Measurements from ENCODE around the gene FHIT.

Gene FHIT

DNA sequence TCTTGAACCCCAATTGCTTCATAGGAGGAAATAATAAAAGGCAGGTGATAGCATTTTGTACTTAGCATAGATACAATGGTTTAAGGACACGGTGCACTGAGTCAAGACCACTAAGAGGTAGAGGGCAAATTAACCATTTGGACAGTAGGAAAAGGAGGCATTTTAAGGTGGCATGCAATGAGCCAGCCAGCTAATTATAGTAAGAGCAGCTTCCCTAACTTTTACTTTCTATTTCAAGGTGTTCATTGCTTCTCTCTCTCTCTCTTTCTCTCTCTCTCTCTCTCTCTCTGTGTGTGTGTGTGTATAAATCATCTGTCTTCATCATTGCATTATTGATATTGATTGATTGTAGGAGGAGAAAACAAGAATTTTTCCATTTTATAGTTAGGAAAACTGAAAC, 1461.0 kb downstream of the FHIT start:
- no peaks in the 10 kb centered on the region for H3K9me3 ChIP-seq (ENCODE audit: low read length)
- H3K4me3 ChIP-seq (ENCODE audit: low read depth in 1 of 2, low read length in 2 of 2): no peak overlapping the region
- H3K4me1 ChIP-seq (ENCODE audit: insufficient read depth, low read length): no peaks in the 10 kb centered on the region
- H3K9ac ChIP-seq (ENCODE audit: low read length): no peak overlapping the region
- no peaks in the 10 kb centered on the region for H3K36me3 ChIP-seq (ENCODE audit: insufficient read depth, low read length)
- H3K27ac ChIP-seq (ENCODE audit: low read depth, low read length): no peak overlapping the region
- no peaks in the 10 kb centered on the region for H3K27me3 ChIP-seq (ENCODE audit: control insufficient read depth in 1 of 2, insufficient read depth in 2 of 2, low read length in 2 of 2)

DNA sequence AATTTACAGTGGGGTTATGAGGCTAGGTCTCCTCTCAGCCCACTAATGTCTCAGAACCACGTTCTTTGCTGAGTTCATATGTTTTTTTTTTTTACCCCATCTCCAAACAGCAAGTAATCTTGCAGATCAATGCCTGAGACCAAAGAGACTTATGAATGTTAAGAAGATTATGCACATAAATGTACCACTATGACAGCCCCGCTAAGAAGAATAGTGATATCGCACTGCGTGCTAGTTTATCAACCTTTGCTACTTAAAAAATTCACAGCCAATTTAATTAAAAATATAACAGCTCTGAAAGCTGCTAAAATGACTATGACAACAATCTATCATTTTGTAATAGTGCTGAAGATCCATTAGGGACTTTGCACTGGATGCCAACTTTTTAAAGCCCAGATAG, 1462.5 kb downstream of the FHIT start:
- Histone ChIP-seq H3K9ac (ENCODE audit: low read length) (no peak overlapping the region), H3K9me3 (ENCODE audit: low read length) (no peaks in the 10 kb centered on the region), H3K4me1 (ENCODE audit: insufficient read depth, low read length) (no peaks in the 10 kb centered on the region), H3K4me3 (ENCODE audit: low read depth in 1 of 2, low read length in 2 of 2) (no peak overlapping the region), H3K27ac (ENCODE audit: low read depth, low read length) (no peak overlapping the region), H3K36me3 (ENCODE audit: insufficient read depth, low read length) (no peaks in the 10 kb centered on the region), H3K27me3 (ENCODE audit: control insufficient read depth in 1 of 2, insufficient read depth in 2 of 2, low read length in 2 of 2) (no peaks in the 10 kb centered on the region)

DNA sequence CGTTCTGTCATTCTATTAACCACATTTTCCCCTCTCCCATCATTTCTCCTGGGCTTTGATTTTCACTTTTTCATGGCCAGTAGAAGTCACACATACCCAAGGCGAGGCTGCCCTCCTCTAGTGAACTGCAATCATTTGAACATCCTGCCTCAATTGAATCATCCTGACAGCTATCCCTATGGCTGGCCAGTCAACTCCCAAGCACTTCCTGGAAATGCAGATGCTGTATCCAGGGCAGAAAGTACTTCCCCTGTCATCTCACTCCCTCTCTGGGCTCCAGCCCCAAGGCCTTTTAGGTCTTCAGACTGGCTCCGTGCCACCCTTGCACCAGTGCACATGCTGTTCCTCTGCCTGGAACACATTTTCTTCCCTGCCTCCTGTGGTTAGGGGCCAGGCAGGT, 1463.1 kb downstream of the FHIT start:
- Histone ChIP-seq H3K4me1 (ENCODE audit: insufficient read depth, low read length) (no peaks in the 10 kb centered on the region), H3K9me3 (ENCODE audit: low read length) (no peaks in the 10 kb centered on the region), H3K36me3 (ENCODE audit: insufficient read depth, low read length) (no peaks in the 10 kb centered on the region), H3K4me3 (ENCODE audit: low read depth in 1 of 2, low read length in 2 of 2) (no peak overlapping the region), H3K27ac (ENCODE audit: low read depth, low read length) (no peak overlapping the region), H3K27me3 (ENCODE audit: control insufficient read depth in 1 of 2, insufficient read depth in 2 of 2, low read length in 2 of 2) (no peaks in the 10 kb centered on the region), H3K9ac (ENCODE audit: low read length) (no peak overlapping the region)

DNA sequence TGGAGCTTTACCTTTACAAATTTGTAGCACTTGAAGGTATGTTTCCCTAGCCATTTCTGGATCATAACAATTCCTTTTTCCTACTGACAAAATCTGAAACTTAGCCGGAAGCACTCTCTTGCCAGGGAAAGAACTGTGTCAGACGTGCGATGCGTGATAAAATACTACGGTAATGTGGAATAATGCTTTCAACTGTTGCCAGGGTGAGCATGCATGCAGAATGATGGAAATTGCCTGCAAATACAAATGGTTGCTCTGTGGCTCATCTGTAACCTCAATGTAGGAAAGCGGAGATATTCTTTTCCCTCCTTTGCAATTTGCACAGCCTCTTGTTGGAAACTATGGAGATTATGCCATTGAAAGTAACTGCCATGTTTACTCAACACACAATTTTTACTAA, 1464.9 kb downstream of the FHIT start:
- H3K36me3 ChIP-seq (ENCODE audit: insufficient read depth, low read length): no peaks in the 10 kb centered on the region
- H3K4me1 ChIP-seq (ENCODE audit: insufficient read depth, low read length): no peaks in the 10 kb centered on the region
- no peak overlapping the region for H3K27ac ChIP-seq (ENCODE audit: low read depth, low read length)
- H3K9ac ChIP-seq (ENCODE audit: low read length): no peak overlapping the region
- no peaks in the 10 kb centered on the region for H3K9me3 ChIP-seq (ENCODE audit: low read length)
- H3K4me3 ChIP-seq (ENCODE audit: low read depth in 1 of 2, low read length in 2 of 2): no peak overlapping the region
- H3K27me3 ChIP-seq (ENCODE audit: control insufficient read depth in 1 of 2, insufficient read depth in 2 of 2, low read length in 2 of 2): no peaks in the 10 kb centered on the region

DNA sequence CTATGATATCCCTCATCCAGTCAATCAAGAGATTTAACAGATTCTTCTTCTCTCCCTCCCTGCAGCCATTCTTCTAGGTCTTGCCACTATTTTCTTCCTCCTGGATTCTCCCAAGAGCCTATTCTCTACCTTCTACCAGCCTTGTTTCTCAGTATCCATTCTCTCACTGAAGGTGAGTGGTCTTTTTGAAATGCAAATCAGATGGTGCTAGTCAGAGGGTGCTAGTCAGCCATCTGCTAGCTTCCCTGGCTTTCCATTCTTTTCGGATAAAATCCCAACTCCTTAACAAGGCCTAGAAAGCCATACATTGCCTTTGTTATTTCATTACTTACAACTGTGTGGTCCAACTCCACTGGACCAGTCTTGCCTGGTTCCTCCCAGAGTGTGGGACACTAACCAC, 1467.1 kb downstream of the FHIT start:
- Histone ChIP-seq H3K4me1 (ENCODE audit: insufficient read depth, low read length) (no peaks in the 10 kb centered on the region), H3K27me3 (ENCODE audit: control insufficient read depth in 1 of 2, insufficient read depth in 2 of 2, low read length in 2 of 2) (no peaks in the 10 kb centered on the region), H3K9ac (ENCODE audit: low read length) (no peak overlapping the region), H3K27ac (ENCODE audit: low read depth, low read length) (no peak overlapping the region), H3K9me3 (ENCODE audit: low read length) (no peaks in the 10 kb centered on the region), H3K36me3 (ENCODE audit: insufficient read depth, low read length) (no peaks in the 10 kb centered on the region), H3K4me3 (ENCODE audit: low read depth in 1 of 2, low read length in 2 of 2) (no peak overlapping the region)

DNA sequence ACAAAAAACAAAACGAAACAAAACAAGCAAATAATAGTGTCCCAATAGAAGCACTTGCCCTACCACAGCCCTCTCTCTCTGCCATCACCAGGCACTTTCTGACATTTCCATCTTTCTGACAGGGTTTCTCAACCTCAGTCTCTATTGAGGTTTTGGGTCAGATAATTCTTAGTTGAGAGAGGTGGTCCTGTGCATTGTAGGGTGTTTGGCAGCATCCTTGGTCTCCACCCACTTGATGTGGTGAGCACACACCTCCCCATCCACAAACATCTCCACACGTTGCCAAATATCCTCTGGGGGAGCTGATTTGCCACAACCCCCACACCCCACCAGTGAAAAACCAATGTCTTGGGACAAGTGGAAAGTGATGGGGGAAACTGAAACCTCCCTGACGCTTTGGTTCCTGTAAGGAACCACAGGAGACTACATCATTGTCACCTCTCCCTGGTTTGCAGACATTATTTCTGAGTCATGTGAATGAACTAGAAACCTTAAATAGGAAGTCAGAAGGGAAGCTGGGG, 1467.7 kb downstream of the FHIT start:
- Histone ChIP-seq H3K9me3 (ENCODE audit: low read length) (no peaks in the 10 kb centered on the region), H3K4me1 (ENCODE audit: insufficient read depth, low read length) (no peaks in the 10 kb centered on the region), H3K36me3 (ENCODE audit: insufficient read depth, low read length) (no peaks in the 10 kb centered on the region), H3K9ac (ENCODE audit: low read length) (no peak overlapping the region), H3K4me3 (ENCODE audit: low read depth in 1 of 2, low read length in 2 of 2) (no peak overlapping the region), H3K27ac (ENCODE audit: low read depth, low read length) (no peak overlapping the region), H3K27me3 (ENCODE audit: control insufficient read depth in 1 of 2, insufficient read depth in 2 of 2, low read length in 2 of 2) (no peaks in the 10 kb centered on the region)

DNA sequence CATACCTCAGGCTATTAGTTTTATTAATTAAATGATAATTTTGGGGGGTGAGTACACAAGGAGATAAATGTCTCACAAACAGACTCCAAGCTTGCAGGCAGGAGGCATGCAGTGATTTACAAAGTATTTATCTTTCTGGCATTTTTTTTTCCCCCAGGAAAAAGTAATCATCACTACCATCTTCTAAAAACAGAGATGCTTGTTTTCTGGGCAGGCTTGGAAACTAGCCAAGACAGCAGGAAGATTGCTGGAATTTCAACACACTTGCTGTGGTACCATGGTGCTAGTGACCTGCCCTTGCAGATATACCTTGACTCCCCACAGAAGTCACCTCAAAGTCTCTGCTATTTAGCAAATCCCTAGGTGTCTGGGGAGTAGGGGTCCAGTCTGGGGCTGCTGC, 1468.6 kb downstream of the FHIT start:
- Histone ChIP-seq H3K27ac (ENCODE audit: low read depth, low read length) (no peak overlapping the region), H3K9ac (ENCODE audit: low read length) (no peak overlapping the region), H3K36me3 (ENCODE audit: insufficient read depth, low read length) (no peaks in the 10 kb centered on the region), H3K9me3 (ENCODE audit: low read length) (no peaks in the 10 kb centered on the region), H3K4me3 (ENCODE audit: low read depth in 1 of 2, low read length in 2 of 2) (no peak overlapping the region), H3K27me3 (ENCODE audit: control insufficient read depth in 1 of 2, insufficient read depth in 2 of 2, low read length in 2 of 2) (no peaks in the 10 kb centered on the region), H3K4me1 (ENCODE audit: insufficient read depth, low read length) (no peaks in the 10 kb centered on the region)

DNA sequence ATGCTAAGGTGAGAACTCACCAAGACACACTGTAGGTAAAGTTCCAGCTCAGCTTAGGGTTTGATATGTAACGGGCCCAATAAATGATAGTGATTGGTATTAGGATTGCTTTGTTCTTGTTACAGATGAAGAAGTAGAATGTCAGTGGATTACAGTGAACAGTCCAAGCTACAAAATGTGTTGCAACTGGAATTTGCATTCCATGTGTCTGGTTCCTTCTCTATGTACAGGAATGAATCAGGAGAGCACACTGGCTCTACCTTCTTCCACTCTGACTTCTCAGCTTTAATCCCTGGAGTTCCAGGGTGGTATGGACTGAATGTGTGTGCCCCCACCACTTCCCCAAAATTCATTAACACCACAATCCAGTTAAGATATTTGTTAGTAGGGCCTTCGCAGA, 1471.0 kb downstream of the FHIT start:
- H3K4me1 ChIP-seq (ENCODE audit: insufficient read depth, low read length): no peaks in the 10 kb centered on the region
- H3K27me3 ChIP-seq (ENCODE audit: control insufficient read depth in 1 of 2, insufficient read depth in 2 of 2, low read length in 2 of 2): no peaks in the 10 kb centered on the region
- no peaks in the 10 kb centered on the region for H3K9me3 ChIP-seq (ENCODE audit: low read length)
- H3K9ac ChIP-seq (ENCODE audit: low read length): no peak overlapping the region
- H3K36me3 ChIP-seq (ENCODE audit: insufficient read depth, low read length): no peaks in the 10 kb centered on the region
- no peak overlapping the region for H3K4me3 ChIP-seq (ENCODE audit: low read depth in 1 of 2, low read length in 2 of 2)
- no peak overlapping the region for H3K27ac ChIP-seq (ENCODE audit: low read depth, low read length)

DNA sequence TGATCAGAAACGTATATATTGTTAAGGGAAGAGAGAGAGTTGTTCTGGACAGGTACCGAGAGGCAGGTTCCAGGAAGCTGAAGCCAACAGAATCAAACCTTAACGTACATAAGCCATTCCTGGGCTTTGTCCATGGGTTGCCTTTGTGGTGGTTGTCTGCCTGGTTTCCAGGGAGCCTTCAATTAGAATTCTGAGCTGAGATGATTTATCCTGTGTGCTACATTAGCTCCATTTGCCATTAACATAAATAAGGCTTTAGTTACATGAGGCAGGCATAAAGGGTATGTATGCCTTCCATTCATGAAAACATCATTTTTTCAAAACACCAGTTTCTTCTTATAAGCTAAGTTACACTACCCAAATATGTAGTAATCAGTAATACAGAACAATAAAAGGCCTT, 1472.0 kb downstream of the FHIT start:
- no peak overlapping the region for H3K9ac ChIP-seq (ENCODE audit: low read length)
- H3K4me3 ChIP-seq (ENCODE audit: low read depth in 1 of 2, low read length in 2 of 2): no peak overlapping the region
- H3K27ac ChIP-seq (ENCODE audit: low read depth, low read length): no peak overlapping the region
- H3K4me1 ChIP-seq (ENCODE audit: insufficient read depth, low read length): no peaks in the 10 kb centered on the region
- H3K9me3 ChIP-seq (ENCODE audit: low read length): no peaks in the 10 kb centered on the region
- H3K36me3 ChIP-seq (ENCODE audit: insufficient read depth, low read length): no peaks in the 10 kb centered on the region
- H3K27me3 ChIP-seq (ENCODE audit: control insufficient read depth in 1 of 2, insufficient read depth in 2 of 2, low read length in 2 of 2): no peaks in the 10 kb centered on the region

DNA sequence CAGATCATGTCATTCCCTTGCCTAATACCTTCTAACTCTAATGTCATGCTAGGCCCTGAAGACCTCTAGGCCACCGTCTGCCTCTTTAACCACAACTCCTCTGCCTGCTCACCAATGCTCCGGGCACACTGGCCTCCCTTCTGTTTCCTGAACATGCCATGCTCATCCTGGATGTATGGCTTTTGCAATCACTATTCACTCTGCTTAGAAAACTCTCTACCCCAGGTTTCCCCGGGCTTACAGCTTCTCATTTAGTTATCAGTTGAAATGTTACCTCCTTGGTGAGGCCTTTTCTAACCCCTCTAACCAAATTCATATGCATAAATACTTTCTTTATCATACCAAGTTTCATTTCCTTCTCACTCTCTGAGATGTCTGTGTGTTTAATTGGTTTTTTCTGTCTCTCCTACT, 1473.6 kb downstream of the FHIT start:
- Histone ChIP-seq H3K36me3 (ENCODE audit: insufficient read depth, low read length) (no peaks in the 10 kb centered on the region), H3K27me3 (ENCODE audit: control insufficient read depth in 1 of 2, insufficient read depth in 2 of 2, low read length in 2 of 2) (no peaks in the 10 kb centered on the region), H3K4me1 (ENCODE audit: insufficient read depth, low read length) (no peaks in the 10 kb centered on the region), H3K9me3 (ENCODE audit: low read length) (no peaks in the 10 kb centered on the region), H3K27ac (ENCODE audit: low read depth, low read length) (no peak overlapping the region), H3K4me3 (ENCODE audit: low read depth in 1 of 2, low read length in 2 of 2) (no peak overlapping the region), H3K9ac (ENCODE audit: low read length) (no peak overlapping the region)

DNA sequence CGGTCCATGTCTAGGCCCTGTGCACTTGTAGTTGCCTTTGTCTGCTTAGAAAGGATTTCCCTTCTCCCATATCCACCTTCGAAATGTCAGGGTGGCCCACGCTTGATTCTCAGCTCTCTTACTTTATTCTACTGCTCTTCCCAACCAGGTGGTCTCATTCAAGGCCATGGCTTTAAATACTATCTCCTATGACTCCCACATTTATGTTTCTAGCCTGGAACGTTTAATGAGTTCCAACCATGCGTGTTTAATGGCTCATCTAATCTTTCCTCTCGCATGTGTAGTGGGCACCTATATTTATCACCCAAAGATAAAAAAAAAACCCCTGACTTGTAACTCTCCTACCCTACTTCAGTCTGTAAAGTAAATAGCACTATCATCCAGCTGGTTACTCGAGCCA, 1474.2 kb downstream of the FHIT start:
- H3K27ac ChIP-seq (ENCODE audit: low read depth, low read length): no peak overlapping the region
- H3K4me1 ChIP-seq (ENCODE audit: insufficient read depth, low read length): no peaks in the 10 kb centered on the region
- H3K9me3 ChIP-seq (ENCODE audit: low read length): no peaks in the 10 kb centered on the region
- no peak overlapping the region for H3K9ac ChIP-seq (ENCODE audit: low read length)
- no peak overlapping the region for H3K4me3 ChIP-seq (ENCODE audit: low read depth in 1 of 2, low read length in 2 of 2)
- no peaks in the 10 kb centered on the region for H3K36me3 ChIP-seq (ENCODE audit: insufficient read depth, low read length)
- H3K27me3 ChIP-seq (ENCODE audit: control insufficient read depth in 1 of 2, insufficient read depth in 2 of 2, low read length in 2 of 2): no peaks in the 10 kb centered on the region

DNA sequence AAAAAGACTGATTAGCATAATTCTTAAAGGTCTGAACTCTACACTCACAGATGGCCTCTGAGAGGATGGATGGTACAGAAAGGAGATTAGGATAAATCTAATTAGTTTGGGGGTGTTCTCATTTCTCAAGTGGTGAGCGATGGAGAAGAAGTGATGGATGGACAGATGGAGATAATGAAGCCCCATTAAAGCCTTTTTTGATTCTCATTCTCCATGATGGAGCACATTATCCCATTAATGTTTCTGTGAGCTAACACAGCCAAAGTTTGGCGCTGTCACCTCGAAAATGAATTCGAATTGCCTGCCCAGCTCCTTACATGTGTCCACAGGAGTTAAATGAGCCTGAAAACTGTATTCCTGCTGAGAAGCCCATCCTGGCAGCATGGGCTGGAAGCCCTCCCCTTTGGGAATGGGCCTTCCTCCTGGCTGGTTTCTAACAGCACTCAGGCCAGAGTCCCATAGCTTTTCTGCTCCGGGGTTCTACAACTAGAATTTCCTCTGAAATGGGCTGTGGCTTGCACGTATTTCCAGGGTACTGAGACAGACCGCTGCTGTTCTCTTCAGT, 1475.4 kb downstream of the FHIT start:
- no peaks in the 10 kb centered on the region for H3K36me3 ChIP-seq (ENCODE audit: insufficient read depth, low read length)
- no peaks in the 10 kb centered on the region for H3K4me1 ChIP-seq (ENCODE audit: insufficient read depth, low read length)
- no peaks in the 10 kb centered on the region for H3K9me3 ChIP-seq (ENCODE audit: low read length)
- H3K4me3 ChIP-seq (ENCODE audit: low read depth in 1 of 2, low read length in 2 of 2): no peak overlapping the region
- no peaks in the 10 kb centered on the region for H3K27me3 ChIP-seq (ENCODE audit: control insufficient read depth in 1 of 2, insufficient read depth in 2 of 2, low read length in 2 of 2)
- H3K9ac ChIP-seq (ENCODE audit: low read length): no peak overlapping the region
- no peak overlapping the region for H3K27ac ChIP-seq (ENCODE audit: low read depth, low read length)
